ENCODE measurements around the gene TBC1D2. TPM values are rescaled to one million over a fixed set of nuclear protein-coding genes. Genes with fewer than 3 reads are reported as not detected.
A peak's percentile ranks its signal among the peaks of the same experiment; 100 is the strongest.
"Not testable (repeated sequence)": the region's sequence is repeated elsewhere in the genome, so short reads cannot be mapped to it uniquely, and the experiment has no call there.

The TBC1D2 gene
- total RNA-seq, 1 donor from 2014 or later: 1.2 TPM

DNA sequence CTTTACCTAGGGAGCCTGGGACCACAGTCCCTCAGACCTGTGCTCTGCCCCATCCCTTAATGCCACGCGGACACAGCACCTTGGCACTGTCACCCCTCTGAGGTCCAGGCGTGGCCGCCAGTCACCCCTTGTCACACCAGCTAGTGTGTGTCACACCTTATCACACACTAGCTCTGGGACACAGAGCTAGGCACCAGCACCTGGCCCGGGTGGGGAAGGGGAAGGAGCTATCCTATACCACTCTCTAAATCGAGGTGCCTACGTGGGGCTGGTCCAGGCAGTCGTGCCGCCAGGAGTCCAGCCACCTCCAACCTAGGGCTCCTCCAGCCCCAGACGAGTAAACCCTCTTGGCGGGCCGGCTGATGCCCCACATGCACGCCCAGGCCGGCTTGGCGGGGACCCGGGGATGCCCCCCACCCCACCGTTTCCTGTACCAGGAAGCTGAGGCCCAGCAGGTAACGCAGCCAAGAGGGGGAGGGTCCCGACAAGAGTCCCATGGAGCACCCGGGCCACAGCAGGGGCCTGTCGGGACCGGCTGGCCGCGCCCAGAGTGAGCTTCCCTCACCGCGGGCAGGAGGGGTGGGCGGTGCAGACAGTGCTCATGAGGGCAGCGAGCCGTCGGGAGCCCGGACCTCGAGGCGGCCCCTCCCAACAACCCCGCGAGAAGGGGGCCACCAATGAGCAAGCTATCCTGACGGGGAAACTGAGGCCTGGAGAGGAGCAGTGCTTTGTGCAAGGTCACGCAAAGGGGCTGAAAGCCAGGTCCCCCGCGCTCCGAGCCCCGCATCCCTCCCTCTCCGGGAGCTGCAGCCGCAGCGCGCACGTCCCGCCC is 63.6 kb downstream of the TBC1D2 start:
- FAIRE-seq (no peak), DNase-seq (ENCODE audit: low spot score in 2 of 2) (peak in 1 of 2 donors; percentile 40)

DNA sequence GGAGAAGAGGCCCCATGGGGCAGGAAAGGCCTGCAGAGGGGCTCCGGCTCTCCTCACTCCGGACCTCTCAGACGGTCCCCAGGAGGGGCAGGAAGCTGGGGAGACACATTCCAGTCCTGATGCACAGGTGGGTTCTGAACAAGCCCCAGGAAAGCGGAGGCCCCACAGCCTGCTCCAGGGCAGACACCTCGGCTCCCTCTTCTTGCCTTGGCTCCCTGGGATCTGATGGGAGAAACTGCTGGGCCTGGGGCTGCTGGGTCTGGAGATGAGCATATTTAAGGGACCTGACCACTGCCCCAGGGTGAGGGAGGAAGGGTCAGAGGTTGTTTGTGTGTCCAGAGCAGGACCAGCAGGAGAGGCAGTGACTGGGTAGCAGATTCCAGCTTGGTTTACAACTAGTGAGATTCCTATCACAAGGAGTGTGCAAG is 64.3 kb downstream of the TBC1D2 start:
- FAIRE-seq (no peak), DNase-seq (ENCODE audit: low spot score in 2 of 2) (no peak)

DNA sequence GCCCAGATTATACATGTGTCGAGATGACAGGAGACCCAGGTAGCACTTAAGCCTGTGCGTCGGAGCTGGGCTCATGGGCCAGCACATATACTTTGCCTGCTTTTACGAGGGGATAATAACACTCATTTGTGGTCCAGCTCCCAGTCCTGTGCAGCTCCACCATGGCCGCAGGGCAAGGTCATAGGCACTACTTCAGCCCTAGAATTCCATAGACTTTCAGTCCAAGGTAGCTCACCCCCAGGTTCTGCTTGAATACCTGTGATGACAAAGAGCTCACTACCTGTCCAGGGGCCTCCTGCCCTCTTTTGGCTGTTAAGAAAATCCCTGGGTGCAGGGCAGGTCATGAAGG is 64.7 kb downstream of the TBC1D2 start:
- DNase-seq (ENCODE audit: low spot score in 2 of 2) (no peak), FAIRE-seq (no peak)

DNA sequence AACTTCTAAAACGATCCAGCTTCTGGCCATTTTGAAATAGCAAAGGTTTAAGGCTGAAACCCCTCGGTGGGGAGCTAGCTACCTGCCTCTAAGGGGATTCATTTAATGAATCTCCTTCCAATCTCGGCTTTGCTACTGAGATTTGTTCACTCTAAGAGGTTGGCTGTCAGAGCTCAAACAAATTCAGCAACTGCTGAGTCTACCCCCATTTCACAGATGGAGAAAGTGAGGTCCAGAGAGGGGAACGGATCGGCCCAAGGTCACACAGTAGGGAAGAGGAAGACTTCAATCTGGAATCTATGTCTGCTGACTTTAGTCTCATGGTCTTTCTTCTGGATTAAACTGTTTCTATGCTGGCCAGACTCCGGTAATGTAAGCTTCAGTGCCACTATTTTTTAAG is 66.0 kb downstream of the TBC1D2 start:
- no peak for DNase-seq (ENCODE audit: low spot score in 2 of 2)
- no peak for FAIRE-seq

DNA sequence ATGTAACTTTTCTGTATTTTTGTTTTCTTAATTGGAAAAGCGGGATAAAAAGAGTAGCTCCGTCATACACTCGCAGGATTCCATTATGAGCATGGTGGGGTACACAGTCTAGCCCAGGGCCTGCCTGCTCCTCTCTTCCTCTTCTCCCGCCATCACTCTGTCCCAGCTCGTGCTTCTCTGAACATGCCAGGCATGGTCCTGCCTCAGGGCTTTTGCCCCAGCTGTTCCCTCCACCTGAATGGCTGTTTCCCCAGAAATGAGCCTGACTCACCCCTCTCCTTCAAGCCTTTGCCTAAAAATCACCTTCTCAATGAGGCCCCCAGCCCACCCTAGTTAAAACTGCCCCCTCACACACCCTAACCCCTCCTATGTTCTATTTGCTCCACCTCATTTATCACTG is 67.5 kb downstream of the TBC1D2 start:
- no peak for FAIRE-seq
- no peak for DNase-seq (ENCODE audit: low spot score in 2 of 2)

DNA sequence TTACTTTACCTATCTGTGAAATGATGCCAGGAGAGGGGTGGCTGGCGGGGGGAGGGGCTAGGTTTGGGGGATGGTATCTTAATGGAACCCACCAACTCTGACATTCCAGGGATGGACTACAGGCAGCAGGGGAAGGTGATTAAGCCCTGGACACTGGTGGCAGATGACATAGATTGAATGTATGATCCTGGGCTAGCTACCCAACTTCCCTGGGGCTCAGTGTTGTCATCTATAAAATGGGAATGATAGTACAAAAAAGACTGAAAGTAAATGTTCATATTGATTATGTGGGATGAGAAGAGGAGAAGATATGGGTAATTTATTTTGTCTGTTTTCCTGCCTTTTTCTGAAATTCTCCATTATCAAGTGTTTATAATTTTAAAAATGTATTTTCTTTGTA is 69.2 kb downstream of the TBC1D2 start:
- no peak for FAIRE-seq
- no peak for DNase-seq (ENCODE audit: low spot score in 2 of 2)

DNA sequence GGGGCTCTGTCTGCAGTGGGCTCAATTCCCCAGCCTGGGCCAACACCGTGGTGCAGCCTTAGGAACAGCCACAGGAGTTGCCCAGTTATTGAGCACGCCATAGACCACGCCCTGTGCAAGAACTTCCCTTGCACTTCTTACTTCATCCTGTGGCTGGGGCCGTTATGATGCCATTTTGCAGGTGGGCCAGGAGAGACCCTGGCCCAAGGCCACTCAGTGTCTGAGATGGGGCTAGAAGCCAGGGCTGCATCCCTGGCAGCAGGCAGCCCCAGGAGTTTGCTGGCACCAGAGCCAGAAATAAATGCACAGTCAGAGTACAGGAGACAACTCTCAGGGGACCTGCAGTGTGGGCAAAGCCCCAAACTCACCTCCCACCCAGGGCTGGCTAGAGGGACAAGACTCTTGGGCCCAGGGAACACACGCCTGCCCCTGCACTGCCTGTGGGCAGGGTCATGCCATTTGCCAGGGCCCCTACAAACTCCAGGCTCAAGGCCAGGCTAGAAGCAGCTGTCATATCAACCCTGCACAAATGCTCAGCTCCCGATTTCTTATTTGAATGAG is 69.8 kb downstream of the TBC1D2 start:
- FAIRE-seq (no peak), DNase-seq (ENCODE audit: low spot score in 2 of 2) (no peak)

DNA sequence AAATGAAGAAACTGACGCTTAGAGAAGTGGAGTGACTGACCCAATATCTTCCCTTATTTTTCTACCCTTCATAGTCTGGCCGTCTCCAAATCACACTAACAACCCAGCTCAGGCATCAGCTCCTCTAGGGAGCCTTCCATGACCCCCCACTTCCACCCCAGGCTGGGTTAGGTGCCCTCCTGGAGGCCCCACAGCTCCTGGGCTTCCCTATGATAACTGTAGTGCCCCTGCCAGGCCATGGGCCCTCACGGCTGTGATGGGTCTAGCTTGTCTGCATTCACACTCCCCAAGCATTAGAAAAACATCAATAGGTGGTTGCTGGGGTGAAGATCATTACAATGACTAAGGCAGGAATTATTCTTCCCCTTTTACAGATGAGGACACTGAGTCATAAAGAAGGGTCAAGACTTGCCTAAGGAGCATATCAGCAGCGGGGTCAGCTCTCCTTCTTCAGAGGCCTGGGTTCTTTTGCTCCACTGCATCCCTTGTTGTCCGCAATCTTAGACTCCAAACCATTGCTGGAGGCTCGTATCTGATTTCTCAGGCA is 70.4 kb downstream of the TBC1D2 start:
- DNase-seq (ENCODE audit: low spot score in 2 of 2) (no peak), FAIRE-seq (no peak)

DNA sequence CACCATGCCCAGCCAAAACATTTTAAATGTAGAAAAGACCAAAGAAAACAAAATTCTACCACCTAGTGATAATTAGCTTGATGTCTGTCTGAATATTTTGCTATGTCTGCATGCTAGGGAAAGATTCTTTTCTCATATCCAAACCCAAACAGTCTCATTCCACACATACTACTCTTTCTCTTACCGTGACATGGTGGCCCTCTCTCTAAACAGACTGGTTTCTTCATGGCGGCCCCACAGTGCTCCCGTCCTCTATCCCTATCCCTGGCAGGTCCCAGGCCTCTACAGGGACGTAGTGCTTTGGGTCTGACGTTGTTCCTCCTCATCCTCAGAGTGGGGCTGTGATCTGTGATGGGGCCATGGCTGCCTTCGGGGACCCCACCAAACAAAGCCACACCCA is 71.1 kb downstream of the TBC1D2 start:
- DNase-seq (ENCODE audit: low spot score in 2 of 2) (no peak), FAIRE-seq (no peak)

DNA sequence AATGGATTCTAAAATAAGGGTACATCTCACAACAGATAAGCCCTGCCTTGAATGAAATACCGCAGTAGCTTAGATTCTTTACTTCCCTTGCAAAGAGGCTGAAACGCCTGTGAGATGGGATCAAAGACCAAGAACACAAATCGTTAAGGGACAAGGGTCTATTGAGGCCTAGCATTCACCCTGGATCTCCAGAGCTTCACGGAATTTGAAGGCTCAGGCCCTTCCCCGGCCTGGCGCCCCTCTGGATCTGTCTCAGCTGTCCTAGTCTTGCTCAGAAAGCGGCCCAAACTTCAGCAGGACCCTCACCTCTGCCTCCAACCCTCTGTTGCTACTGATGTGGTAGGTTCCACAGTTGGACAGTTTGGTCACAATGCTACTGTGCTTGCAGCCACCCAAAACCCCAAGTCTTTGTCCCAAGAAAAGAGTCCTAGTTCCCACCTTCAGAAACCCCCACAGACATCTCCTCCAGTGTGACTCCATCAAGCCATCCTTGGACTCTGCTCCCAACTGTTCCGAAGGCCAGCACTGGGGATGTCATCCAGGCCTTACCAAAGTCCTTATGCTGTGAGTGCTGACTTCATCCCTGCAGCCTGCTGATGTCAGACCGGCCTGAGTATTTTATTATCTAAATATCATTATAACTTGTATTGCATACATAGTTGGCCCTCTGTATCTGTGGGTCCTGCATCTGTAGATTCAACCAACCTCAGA is 72.4 kb downstream of the TBC1D2 start:
- FAIRE-seq (no peak), DNase-seq (ENCODE audit: low spot score in 2 of 2) (no peak)

DNA sequence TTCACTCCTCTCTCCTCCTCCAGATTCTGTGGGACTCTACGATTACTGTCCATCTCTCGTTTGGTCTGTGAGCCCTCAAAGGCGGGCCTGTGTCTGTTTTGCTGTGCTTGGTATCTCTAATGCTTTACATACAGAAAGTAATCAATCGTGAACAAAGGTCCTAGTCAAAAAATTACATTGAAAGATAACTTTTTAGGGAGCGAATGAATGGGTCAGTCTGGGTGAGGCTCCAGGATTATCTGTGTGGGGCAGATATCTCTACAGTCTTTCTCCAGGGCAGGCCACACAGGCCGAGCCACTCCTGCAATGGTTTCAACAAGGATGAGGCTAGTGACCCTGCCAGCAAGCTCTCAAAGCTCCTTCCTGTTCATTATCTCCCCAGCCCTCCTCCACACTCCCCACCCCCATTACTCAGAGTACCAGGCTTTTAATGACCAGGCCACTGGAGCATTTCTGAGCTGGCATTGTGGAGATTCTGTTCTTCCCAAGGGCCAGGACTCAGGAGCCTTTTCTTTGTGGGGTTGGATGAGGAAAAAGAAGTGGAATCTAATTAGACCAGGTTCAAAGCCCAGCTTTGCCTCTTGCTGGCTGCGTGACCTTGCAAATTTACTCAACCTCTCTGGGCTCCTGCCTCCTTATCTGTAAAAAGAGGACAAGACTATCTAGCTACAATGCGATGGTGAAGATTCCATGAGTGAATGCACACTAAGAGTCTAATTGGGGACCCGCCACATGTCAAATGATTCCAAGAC is 73.2 kb downstream of the TBC1D2 start:
- FAIRE-seq (no peak), DNase-seq (ENCODE audit: low spot score in 2 of 2) (no peak)

DNA sequence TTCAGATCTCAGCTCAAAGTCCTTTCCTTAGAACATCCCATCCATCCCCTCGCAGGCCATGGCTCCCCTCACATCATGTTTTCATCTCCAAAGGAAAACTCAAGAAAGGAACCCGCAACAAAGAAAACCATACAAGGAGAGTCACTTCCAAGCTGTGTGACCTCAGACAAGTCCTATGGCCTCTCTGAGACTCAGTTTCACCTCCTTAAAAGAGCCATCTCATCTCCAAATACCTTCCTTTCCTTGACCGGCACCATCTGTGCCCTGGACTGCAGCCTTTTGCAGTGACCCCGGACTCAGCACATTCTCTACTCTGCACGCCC is 73.7 kb downstream of the TBC1D2 start:
- FAIRE-seq: no peak
- no peak for DNase-seq (ENCODE audit: low spot score in 2 of 2)

DNA sequence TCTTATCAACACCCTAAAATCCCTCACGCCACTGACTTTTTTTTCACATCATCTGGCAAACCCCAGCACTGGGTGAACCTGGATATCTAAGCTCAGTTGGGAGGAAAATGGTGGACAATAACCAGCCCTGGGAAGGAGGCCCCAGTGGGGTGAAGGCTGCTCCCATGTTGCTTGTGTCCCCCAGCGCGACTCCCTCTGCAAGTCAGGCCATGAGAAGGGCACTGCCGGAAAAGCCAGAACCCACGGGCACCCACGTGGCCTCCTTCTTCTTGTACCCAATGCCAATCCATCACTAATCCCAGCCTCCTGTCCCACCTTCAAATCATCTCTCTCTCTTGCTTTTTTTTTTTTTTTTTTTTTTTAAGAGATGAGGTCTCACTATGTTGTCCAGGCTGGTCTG is 74.5 kb downstream of the TBC1D2 start:
- no peak for FAIRE-seq
- DNase-seq (ENCODE audit: low spot score in 2 of 2): no peak

DNA sequence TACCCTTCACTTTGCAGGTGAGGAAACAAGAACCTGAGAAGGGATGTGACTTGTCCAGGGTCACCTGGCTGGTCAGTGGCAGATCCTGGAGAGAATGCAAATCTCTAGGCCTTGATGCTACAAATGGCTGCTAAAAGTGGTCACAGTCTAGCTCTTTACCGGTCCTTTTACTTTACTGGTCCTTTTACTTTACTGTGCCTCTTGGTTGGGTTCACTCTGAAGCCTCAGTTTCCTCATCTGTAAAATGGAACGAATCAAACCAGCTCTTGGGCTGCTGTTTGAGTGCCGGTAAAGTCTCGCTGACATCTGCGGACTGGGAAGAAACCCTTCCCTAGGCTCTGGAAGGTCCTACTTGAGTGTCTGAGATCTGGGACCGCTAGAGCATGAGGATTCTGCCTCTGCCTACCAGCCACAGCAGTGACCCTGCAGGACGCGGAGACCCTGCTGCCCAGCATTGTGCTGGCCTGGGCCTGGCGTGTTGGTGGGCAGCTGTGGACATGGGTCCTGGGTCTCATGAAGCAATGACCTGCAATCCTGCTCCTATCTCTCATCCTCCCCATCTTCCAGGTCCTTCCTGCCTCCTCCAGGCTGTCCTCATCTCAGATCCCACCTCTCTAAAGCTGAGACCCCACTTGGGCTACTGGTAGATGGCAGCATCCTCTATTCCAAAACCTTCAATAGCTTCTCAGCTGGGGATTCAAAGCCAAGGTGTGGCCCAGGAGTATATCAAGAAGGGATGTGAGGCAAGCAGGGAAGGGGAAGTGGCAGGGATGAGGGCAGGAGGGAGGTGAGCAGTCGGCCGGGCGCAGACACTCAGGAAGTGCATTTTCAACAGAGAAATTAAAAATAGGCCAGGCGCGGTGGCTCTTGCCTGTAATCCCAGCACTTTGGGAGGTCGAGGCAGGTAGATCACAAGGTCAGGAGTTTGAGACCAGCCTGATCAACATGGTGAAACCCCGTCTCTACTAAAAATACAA is 76.3 kb downstream of the TBC1D2 start:
- FAIRE-seq (no peak), DNase-seq (ENCODE audit: low spot score in 2 of 2) (no peak)

DNA sequence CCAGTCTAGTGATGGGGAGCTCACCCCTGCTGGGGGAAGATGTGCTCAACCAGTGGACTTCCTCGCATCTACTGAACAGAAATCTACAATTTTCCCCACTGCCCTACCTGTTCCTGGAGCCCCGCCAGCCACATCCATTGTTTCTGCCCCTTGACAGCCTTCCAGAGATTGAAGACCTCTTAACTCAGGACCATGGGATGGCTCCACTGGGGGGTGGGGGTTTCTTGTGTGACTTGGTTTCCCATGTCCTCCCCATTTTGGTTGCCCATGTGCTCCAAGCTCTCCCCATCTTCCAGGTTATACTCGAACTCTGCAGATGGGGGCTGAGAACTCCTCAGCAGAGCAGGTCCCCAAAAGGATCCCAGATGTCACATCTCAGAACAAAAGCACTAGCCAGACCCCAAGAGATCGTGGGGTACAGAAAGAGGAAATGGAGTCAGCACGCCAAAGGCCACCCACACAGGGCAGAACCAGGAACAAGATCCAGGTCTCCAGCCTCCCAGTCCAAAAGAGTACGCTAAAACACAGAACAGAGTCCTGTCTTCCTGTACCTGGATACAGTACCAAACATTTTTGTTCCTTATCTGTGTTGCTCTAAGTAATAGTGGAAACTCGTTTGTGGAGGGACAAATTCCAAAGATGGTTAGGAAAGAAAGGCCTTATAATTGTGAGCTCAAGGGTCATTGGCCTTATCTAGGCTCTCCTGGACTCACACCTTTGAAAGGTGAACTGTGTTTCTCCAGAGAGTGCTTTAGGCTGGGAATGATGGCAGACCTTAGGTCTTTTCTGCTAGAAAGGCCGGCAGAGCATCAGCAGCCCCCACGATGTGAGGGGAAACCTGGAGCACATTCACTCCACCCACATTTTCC is 78.8 kb downstream of the TBC1D2 start:
- no peak for FAIRE-seq
- no peak for DNase-seq (ENCODE audit: low spot score in 2 of 2)

DNA sequence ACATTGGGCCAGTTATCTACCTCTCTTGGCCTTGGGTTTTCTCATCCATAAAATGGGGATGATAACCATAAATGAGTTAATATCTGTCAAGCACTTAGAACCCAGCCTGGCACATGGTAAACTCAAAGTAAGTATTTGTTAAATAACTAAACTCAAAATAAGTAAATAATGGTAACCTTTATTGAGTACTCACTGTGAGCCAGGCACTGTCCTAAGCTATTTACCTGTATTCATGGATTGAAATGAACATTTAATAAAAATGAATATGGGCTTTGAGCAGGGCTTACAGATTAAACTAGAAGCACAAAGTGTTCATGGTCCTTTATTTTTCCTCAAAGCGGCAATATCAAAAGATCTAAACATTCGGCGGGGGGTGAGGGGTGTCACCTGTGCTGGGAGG is 79.7 kb downstream of the TBC1D2 start:
- no peak for FAIRE-seq
- no peak for DNase-seq (ENCODE audit: low spot score in 2 of 2)

DNA sequence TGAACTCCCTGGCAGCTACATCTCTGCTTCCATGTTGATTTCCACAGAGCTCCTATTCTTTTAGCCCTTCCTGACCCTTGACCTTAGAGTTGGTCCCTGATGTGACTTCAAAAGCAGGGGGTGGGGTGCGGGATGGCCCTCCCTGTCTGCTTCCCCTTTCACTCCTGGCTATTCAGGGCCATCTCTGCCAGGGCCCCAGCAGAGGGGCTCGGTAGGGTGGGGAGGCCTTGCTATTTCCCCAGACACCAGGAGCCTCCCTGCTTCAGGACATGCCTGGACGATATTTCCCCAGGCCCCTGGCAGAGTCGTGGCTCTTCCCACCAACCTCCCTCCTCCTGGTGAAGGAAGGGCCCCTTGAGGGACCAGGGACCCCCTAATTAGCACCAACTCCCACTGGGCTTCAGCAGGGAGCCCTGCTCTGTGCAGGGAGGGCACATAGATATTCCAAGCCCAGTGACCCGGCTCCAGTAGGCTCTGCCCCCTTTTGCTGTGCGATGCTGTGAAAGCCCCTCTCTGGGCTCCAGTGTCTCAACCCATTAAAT is 80.3 kb downstream of the TBC1D2 start:
- DNase-seq (ENCODE audit: low spot score in 2 of 2) (no peak), FAIRE-seq (no peak)

DNA sequence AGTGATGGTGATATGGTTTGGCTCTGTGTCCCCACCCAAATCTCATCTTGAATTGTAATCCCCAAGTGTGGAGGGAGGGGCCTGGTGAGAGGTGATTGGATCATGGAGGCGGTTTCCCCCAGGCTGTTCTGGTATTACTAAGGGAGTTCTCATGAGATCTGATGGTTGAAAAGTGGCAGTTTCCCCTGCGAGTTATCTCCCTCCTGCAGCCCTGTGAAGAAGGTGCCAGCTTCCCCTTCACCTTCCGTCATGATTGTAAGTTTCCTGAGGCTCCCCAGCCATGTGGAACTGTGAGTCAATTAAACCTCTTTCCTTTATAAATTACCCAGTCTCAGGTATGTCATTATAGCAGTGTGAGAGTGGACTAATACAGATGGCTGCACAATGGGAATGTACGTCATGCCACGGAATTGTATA is 80.9 kb downstream of the TBC1D2 start:
- not testable (repeated sequence) for FAIRE-seq

More for the DNA sequence above, 80.9 kb downstream of the TBC1D2 start:
- DNase-seq (ENCODE audit: low spot score in 2 of 2): not testable (repeated sequence)
